AG04450 (cell line): Measurements from ENCODE around the gene UHRF2. TPM values are rescaled to one million over a fixed set of nuclear protein-coding genes. Genes with fewer than 3 reads are reported as not detected.
A peak's percentile ranks its signal among the peaks of the same experiment; 100 is the strongest.

Experiments
- CTCF ChIA-PET: fragments of 300-600, 350-600 bp; formaldehyde crosslinking; extraction: SDS; loops from one replicate; lab custom pipeline; 2022; ENCODE audit warnings: antibody characterized with exemption, inconsistent platforms; lab: Charles Lee
- POLR2A ChIA-PET: fragments of 350-600 bp; formaldehyde crosslinking; extraction: SDS; loops from one replicate; lab custom pipeline; 2021; ENCODE audit warnings: antibody characterized with exemption, inconsistent platforms; lab: Yijun Ruan, JAX
- DNase-seq: peaks from one replicate; pipeline ENCODE4 v3.0.0-alpha.2; 2011; ENCODE audit warnings: low read depth, low spot score
- H3K27ac ChIP-seq: one replicate; pipeline ENCODE4 v1.5.1; 2012; ENCODE audit warnings: low read depth, low read length, control low read depth
- H3K27me3 ChIP-seq: one replicate; pipeline ENCODE4 v1.6.0; 2012; ENCODE audit warnings: low read length; ENCODE audit not compliant: control insufficient read depth, insufficient read depth
- H3K4me3 ChIP-seq: 2 replicates; pipeline ENCODE4 v1.5.1; 2011; ENCODE audit warnings: mild to moderate bottlenecking, low read depth, low read length, control low read depth
- H3K9me3 ChIP-seq: 2 replicates; pipeline ENCODE4 v1.5.1; 2012; ENCODE audit warnings: low read length; ENCODE audit not compliant: control insufficient read depth, insufficient read depth
- CTCF ChIP-seq: IDR thresholded peaks from 2 replicates; pipeline ENCODE4 v1.5.1; 2011; ENCODE audit warnings: low read depth, low read length, control low read depth, inconsistent platforms
- polyA plus RNA-seq: library from polyadenylated mRNA; depleted of rRNA; stranded (reverse); fragments of >200 nt; gene quantifications from 2 replicates; pipeline ENCODE4 v1.2.3, GENCODE V29; 2011

UHRF2 gene
- polyA plus RNA-seq, 1 experiment, result 56.0 TPM

- no peaks in the 10 kb centered on the region for H3K27me3 ChIP-seq
- POLR2A ChIA-PET, result no interaction called here
- no peaks in the 10 kb centered on the region for H3K9me3 ChIP-seq
- H3K27ac ChIP-seq, result no peak overlapping the region
- no peak for DNase-seq
- CTCF ChIA-PET, result no interaction called here
- no peak overlapping the region for H3K4me3 ChIP-seq
- TF ChIP-seq CTCF, result no peak
Observed at GRCh38 chr9:6490863-6491262, 77.9 kb downstream of the UHRF2 start.

- no peak for TF ChIP-seq CTCF
- POLR2A ChIA-PET, result no interaction called here
- no peaks in the 10 kb centered on the region for H3K9me3 ChIP-seq
- H3K27ac ChIP-seq, result no peak overlapping the region
- no peak for DNase-seq
- CTCF ChIA-PET, result interaction anchor here (0.6 to 1.0 kb wide), 4 partner anchors 14 to 1346 kb away, joined by 3 read pairs; no protein-coding TSS in a partner anchor
- no peak overlapping the region for H3K4me3 ChIP-seq
- no peaks in the 10 kb centered on the region for H3K27me3 ChIP-seq
Observed at GRCh38 chr9:6495466-6495865, 82.5 kb downstream of the UHRF2 start.

- ChIA-PET POLR2A (no interaction called here), CTCF (interaction anchor here (0.7 kb wide), 1 partner anchor 19 kb away, joined by 3 read pairs; no protein-coding TSS in a partner anchor)
- Histone ChIP-seq H3K27ac (peak overlapping the region; percentile 68), H3K4me3 (no peak overlapping the region), H3K27me3 (no peaks in the 10 kb centered on the region), H3K9me3 (no peaks in the 10 kb centered on the region)
- DNase-seq, result peak; percentile 20
- no peak for TF ChIP-seq CTCF
Observed at GRCh38 chr9:6498982-6499381, 86.0 kb downstream of the UHRF2 start.

- ChIA-PET CTCF (no interaction called here), POLR2A (no interaction called here)
- Histone ChIP-seq H3K4me3 (no peak overlapping the region), H3K9me3 (no peaks in the 10 kb centered on the region), H3K27ac (no peak overlapping the region), H3K27me3 (no peaks in the 10 kb centered on the region)
- TF ChIP-seq CTCF, result no peak
- no peak for DNase-seq
Observed at GRCh38 chr9:6501526-6502210, 88.7 kb downstream of the UHRF2 start.

- Histone ChIP-seq H3K4me3 (no peak overlapping the region), H3K27ac (no peak overlapping the region), H3K27me3 (no peaks in the 10 kb centered on the region), H3K9me3 (no peaks in the 10 kb centered on the region)
- ChIA-PET CTCF (no interaction called here), POLR2A (no interaction called here)
- TF ChIP-seq CTCF, result no peak
- DNase-seq, result no peak
Observed at GRCh38 chr9:6502399-6502798, 89.4 kb downstream of the UHRF2 start.
